Lung (tissue), 12 donors: ENCODE measurements around the gene MAD2L2. TPM values are rescaled to one million over a fixed set of nuclear protein-coding genes. Genes with fewer than 3 reads are reported as not detected.
A peak's percentile ranks its signal among the peaks of the same experiment; 100 is the strongest.

Source experiments
- ATAC-seq: fragments of 200-7000 bp; cut with Tn5 transposase; one replicate; pipeline ENCODE4 v1.9.1; 2020; ENCODE audit warnings: moderate number of reproducible peaks; ENCODE audit not compliant: insufficient read depth, low FRiP score
- DNase-seq, 3 donors: peaks; one replicate each; pipeline ENCODE4 v3.0.0-alpha.2; 2013 to 2017
- H3K27ac ChIP-seq, 2 donors: one replicate each; pipeline ENCODE4 v1.5.1; 2013; ENCODE audit warnings: mild to moderate bottlenecking in 2 of 2, moderate library complexity in 2 of 2, control low read depth in 1 of 2, inconsistent platforms in 1 of 2, low read depth in 1 of 2, low read length in 1 of 2
- H3K27me3 ChIP-seq, 3 donors: one replicate each; pipeline ENCODE4 v1.5.1; 2013; ENCODE audit warnings: low read length in 2 of 3; ENCODE audit not compliant: control insufficient read depth in 3 of 3, insufficient read depth in 3 of 3
- H3K36me3 ChIP-seq, 4 donors: one replicate each; pipeline ENCODE4 v1.5.1; 2013; ENCODE audit warnings: low read length in 4 of 4, mild to moderate bottlenecking in 1 of 4, moderate library complexity in 1 of 4; ENCODE audit not compliant: control insufficient read depth in 4 of 4, insufficient read depth in 4 of 4
- H3K4me1 ChIP-seq, 5 donors: one replicate each; pipeline ENCODE4 v1.5.1; 2013; ENCODE audit warnings: low read length in 5 of 5, mild to moderate bottlenecking in 2 of 5, moderate library complexity in 1 of 5; ENCODE audit not compliant: control insufficient read depth in 5 of 5, insufficient read depth in 5 of 5
- H3K4me3 ChIP-seq: one replicate; pipeline ENCODE4 v1.5.1; 2013; ENCODE audit warnings: mild to moderate bottlenecking, control low read depth, moderate library complexity
- H3K9ac ChIP-seq, 2 donors: one replicate each; pipeline ENCODE4 v1.5.1; 2013; ENCODE audit warnings: low read length in 2 of 2, control low read depth in 1 of 2; ENCODE audit not compliant: insufficient read depth in 1 of 2
- H3K9me3 ChIP-seq, 4 donors: one replicate each; pipeline ENCODE4 v1.5.1; 2013; ENCODE audit warnings: low read length in 3 of 4, mild to moderate bottlenecking in 1 of 4, moderate library complexity in 1 of 4; ENCODE audit not compliant: control insufficient read depth in 4 of 4, insufficient read depth in 3 of 4
- WGBS, 2 donors: extraction: QIAGEN DNeasy Blood & Tissue Kit; methylation state at CpG; one replicate each; pipeline ENCODE4 v1.1.7; 2013; 5-methylcytosine and 5-hydroxymethylcytosine counted together
- polyA plus RNA-seq, 2 donors: library from polyadenylated mRNA; stranded (reverse); fragments of 200-250 nt; gene quantifications; one replicate each; pipeline ENCODE4 v1.2.1, GENCODE V29; 2013
- total RNA-seq, 2 donors: library from RNA; depleted of rRNA in 1 of 2; stranded (reverse); fragments of >200 nt in 1 of 2; gene quantifications; one replicate each; pipeline ENCODE4 v1.2.1, GENCODE V29; 2014 to 2021
- TF ChIP-seq, protein P1 (sequence below): IDR thresholded peaks from 2 replicates; pipeline ENCODE4 v1.5.1; 2012; ENCODE audit warnings: mild to moderate bottlenecking; ENCODE audit errors: control extremely low read depth, extremely low read depth
- donor health status: control.
- donor health status: control.
- donor health status: Bipolar disorder and iron deficiency.
- donor health status: healthy.
- donor health status: DM: yes; HTN: yes; CAD: no.

MAD2L2 gene
- total and polyA plus RNA-seq, 4 donors = 23.4 to 61.9 (median 30.5) TPM

GRCh38 chr1:11693917-11694316, 13.0 kb upstream of the MAD2L2 start:
- 64 to 68% methylated on average over 5 of the region's 5 CpGs for WGBS, 2 donors
- Histone ChIP-seq H3K9ac (no peak overlapping the region), H3K36me3 (no peaks in the 10 kb centered on the region), H3K27ac (no peak overlapping the region), H3K4me3 (no peak overlapping the region), H3K27me3 (peaks cover 8 to 19% (median 13%) of the 10 kb centered on the region in 3 donors), H3K9me3 (no peaks in the 10 kb centered on the region), H3K4me1 (peaks cover 0 to 12% (median 7%) of the 10 kb centered on the region in 5 donors)
- TF ChIP-seq, protein P1, sequence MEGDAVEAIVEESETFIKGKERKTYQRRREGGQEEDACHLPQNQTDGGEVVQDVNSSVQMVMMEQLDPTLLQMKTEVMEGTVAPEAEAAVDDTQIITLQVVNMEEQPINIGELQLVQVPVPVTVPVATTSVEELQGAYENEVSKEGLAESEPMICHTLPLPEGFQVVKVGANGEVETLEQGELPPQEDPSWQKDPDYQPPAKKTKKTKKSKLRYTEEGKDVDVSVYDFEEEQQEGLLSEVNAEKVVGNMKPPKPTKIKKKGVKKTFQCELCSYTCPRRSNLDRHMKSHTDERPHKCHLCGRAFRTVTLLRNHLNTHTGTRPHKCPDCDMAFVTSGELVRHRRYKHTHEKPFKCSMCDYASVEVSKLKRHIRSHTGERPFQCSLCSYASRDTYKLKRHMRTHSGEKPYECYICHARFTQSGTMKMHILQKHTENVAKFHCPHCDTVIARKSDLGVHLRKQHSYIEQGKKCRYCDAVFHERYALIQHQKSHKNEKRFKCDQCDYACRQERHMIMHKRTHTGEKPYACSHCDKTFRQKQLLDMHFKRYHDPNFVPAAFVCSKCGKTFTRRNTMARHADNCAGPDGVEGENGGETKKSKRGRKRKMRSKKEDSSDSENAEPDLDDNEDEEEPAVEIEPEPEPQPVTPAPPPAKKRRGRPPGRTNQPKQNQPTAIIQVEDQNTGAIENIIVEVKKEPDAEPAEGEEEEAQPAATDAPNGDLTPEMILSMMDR = no peak
- no peak for ATAC-seq
- DNase-seq = no peak

DNA sequence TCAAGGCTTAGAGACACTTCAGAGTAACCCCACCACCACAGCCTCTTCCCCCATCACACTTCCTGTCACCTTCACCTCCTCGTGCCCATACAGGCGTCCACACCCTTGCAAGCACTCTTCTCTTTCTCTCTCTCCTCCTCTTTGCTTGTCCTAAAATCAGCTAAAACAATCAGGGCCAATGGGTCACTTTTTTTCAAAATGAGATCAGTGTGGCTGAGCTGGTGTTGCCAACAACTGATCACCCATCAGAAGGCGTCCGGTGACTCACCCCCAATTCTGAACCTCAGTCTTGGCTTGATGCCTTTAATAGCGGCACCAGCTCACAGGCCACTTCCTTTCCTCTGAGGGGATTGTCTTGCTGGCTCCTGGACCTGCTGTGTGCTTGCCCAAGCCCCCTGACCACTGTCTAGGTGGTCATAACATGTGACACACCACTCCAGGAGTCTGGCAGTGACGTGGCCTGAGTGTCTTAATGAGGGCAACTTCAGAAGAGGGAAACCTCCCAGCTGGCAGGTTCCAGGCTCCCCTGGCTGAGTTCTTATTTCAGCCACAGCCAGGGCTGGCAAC, 12.2 kb upstream of the MAD2L2 start:
- ATAC-seq = peak; percentile 73
- no peak overlapping the region for H3K4me3 ChIP-seq
- 3 to 14% methylated on average over 6 of the region's 6 CpGs for WGBS, 2 donors
- DNase-seq = peak in 2 of 3 donors; percentile 27 to 46
- H3K36me3 ChIP-seq = no peaks in the 10 kb centered on the region
- peaks cover 8 to 19% (median 13%) of the 10 kb centered on the region in 3 donors for H3K27me3 ChIP-seq
- H3K9me3 ChIP-seq = peaks cover 0 to 1% (median 0%) of the 10 kb centered on the region in 4 donors
- no peak overlapping the region for H3K27ac ChIP-seq
- H3K9ac ChIP-seq = no peak overlapping the region
- TF ChIP-seq, protein P1 = no peak
- H3K4me1 ChIP-seq = peaks cover 0 to 12% (median 7%) of the 10 kb centered on the region in 5 donors

DNA sequence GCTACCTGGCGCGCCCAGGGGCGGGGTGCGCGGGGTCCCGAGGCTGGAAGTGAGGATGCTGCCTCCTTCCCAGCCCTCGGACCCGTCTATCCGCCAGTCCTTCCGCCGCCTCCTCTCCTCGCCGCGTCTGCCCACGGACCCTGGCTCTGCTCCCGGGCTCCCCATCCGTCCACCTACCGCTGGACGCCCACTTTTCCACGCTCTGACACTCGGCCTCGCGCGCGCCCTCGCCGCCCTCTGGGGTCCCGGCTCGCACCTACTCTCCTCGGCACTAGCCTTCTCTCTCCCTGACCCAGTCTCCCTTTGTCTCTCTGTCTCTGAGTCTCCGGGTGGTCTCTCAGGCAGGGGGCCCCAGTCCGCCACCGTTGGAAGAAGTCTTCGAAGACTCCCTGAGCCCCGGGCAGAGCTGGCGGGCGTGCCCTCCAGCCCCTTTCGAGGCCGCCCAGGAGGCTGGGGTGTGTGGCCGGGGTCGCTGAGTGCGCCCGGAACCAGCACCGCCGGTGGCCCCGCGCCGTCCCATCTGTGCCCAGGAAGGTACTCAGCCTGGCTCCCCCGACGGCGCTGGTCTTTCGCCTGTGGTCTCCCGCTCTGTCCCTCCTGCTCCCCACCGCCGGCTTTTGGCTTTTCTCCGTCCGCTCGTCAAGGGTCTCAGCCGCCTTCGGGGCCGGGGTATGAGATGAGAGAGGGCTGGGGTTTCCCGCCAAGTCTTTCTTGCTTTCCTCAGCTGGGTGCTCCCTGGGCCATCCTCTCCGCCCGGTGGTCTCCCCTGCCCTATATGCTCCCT, 11.2 kb upstream of the MAD2L2 start:
- no peak for ATAC-seq

More for the DNA sequence above, 11.2 kb upstream of the MAD2L2 start:
- WGBS, 2 donors = 7 to 10% methylated on average over 60 to 64 of the region's 64 CpGs
- H3K9me3 ChIP-seq = peaks cover 0 to 1% (median 0%) of the 10 kb centered on the region in 4 donors
- H3K4me3 ChIP-seq = no peak overlapping the region
- no peak overlapping the region for H3K9ac ChIP-seq
- DNase-seq = peak in 1 of 3 donors; percentile 15
- H3K27me3 ChIP-seq = peaks cover 8 to 19% (median 13%) of the 10 kb centered on the region in 3 donors
- H3K4me1 ChIP-seq = peaks cover 0 to 12% (median 7%) of the 10 kb centered on the region in 5 donors
- H3K27ac ChIP-seq = no peak overlapping the region
- TF ChIP-seq, protein P1 = no peak
- H3K36me3 ChIP-seq = no peaks in the 10 kb centered on the region
